Measurements from ENCODE around the gene NPHP4.

The NPHP4 gene

DNA sequence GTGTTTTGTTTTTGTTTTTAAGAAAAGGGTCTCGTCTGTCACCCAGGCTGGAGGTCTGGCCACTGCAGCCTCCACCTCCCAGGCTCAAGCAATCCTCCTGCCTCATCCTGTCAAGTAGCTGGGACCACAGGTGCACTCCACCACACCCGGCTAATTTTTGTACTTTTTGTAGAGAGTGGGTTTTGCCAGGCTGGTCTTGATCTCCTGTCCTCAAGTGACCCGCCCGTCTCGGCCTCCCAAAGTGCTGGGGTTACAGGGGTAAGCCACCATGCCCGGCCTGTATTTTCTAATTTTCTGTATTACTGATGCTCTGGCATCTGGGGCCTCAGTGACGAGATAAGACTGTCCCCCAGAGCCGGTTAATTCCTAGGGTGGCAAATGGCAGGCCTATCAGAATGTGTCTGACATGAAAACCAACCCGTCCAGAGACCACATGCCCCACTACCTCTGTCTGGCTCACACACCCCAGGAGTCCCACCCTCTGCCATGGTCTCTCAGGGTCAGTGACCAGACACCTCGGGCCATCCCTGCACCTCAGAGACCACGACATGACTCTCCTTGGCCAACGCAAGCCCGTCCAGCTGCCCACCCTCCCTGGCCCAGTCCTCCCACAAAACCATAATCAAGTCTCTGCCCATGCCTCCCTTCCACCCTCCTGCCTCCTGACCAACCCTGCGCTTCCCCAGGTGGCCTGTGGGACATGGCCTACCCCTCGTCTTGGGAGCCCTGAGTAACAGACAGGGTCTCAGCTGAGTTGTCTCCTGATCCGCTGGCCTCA is 12.5 kb downstream of the NPHP4 start:
- TF ChIP-seq, protein P1, sequence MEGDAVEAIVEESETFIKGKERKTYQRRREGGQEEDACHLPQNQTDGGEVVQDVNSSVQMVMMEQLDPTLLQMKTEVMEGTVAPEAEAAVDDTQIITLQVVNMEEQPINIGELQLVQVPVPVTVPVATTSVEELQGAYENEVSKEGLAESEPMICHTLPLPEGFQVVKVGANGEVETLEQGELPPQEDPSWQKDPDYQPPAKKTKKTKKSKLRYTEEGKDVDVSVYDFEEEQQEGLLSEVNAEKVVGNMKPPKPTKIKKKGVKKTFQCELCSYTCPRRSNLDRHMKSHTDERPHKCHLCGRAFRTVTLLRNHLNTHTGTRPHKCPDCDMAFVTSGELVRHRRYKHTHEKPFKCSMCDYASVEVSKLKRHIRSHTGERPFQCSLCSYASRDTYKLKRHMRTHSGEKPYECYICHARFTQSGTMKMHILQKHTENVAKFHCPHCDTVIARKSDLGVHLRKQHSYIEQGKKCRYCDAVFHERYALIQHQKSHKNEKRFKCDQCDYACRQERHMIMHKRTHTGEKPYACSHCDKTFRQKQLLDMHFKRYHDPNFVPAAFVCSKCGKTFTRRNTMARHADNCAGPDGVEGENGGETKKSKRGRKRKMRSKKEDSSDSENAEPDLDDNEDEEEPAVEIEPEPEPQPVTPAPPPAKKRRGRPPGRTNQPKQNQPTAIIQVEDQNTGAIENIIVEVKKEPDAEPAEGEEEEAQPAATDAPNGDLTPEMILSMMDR (IDR thresholded peaks at IDR 0.05; ENCODE audit: insufficient read depth, missing control alignments) = no peak
- FAIRE-seq = no peak
- DNase-seq (ENCODE audit: insufficient read length, low spot score) = no peak

DNA sequence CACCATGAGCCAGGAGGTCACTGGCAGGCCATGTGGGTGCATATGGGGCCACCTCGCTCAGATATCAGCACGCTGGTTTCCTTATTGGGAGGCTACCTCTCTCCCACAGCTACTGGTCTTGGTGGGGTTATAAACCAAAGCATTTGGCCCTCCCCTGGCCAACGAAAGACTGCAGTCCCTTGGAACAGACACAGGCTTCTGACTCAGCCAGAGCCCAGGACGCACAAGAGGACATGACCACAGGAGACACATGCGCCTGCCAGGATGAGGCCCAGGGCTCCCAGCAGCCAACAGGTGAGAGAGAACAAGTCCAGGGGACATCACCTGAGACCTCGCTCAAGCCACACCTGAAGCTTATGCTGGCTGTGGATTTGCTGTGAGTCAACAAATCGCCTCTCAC is 13.8 kb downstream of the NPHP4 start:
- no peak for DNase-seq (ENCODE audit: insufficient read length, low spot score)
- FAIRE-seq = no peak
- TF ChIP-seq, protein P1 (IDR thresholded peaks at IDR 0.05; ENCODE audit: insufficient read depth, missing control alignments) = no peak

DNA sequence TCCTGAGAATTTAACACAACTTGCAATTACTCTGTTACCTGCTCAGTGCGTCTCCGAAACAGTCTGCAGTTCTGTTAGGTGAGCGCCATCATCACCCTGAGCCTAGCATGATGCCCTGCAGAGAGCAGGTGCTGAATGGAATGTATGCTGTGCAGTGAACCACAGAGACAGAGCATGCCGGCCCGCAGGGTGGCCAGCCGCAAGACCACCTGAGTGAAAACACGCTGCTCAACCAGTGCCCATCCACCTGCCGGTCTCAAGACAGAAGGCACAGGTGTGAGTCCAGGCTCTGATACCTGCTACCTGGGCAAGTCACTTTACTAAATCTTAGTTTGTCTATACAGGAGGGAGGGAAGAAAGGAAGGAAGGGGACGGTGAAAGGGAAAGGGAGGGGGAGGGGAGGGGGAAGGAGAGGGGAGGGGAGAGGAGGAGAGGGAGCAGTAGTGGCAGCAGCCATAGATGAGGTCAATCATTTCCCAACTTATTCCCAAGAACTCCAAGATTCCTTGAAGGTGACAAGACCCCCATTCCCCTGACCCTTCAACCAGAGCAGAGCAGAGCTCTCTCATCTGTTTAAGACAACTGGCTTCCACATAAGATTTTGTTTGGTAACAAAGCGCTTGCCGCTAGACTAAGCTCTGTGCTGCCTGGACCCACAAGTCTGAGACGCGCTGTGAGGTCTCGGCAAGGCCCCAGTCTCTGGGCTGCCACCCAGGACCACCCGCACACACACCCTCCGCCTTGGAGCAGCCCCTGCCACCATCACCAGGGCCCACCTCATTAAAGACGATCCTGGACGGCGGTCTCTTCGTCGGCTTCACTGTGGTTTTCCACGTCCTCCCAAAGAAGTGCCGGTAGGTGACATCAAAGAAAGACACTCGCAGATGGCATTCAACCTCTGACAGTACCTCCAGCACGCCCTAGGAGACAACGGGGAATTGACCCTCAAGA is 14.5 kb downstream of the NPHP4 start:
- TF ChIP-seq, protein P1 (IDR thresholded peaks at IDR 0.05; ENCODE audit: insufficient read depth, missing control alignments) = no peak
- DNase-seq (ENCODE audit: insufficient read length, low spot score) = no peak
- FAIRE-seq = no peak

DNA sequence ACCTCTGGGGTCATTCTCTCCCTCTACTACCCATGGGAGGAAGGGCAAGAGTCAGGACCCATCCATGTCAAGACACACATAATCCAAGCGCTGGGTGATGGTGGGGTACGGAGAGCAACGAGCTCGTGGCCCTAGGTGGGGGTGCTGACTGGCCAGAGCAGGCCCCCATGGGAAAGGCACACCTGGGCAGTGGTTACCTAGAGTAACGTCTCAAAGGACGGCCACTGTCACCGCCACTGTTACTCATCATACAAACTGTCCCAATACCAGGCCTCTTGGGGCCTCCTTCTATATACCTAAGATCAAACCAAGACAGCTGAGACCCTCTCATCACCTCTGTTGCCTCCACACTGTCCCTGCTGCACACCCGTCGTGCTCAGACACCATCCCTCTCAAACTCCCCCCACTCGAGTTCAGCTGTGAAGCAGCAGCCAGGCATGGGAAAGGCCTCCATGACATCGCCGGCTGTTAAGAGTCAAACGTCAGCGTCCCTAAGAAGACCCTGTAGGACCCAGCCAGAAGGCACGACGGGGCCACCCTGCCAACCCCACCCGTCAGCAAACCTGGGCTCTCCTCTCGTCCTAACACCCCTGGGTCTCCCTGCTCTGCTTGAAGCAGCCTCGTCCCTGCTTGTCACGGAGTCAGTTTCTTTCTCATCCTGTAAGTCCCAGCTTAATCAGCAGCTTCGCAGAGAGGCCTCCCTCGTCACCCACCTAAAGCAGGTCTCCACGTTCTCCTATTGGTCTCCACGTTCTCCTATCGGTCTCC is 15.3 kb downstream of the NPHP4 start:
- FAIRE-seq (no peak), DNase-seq (ENCODE audit: insufficient read length, low spot score) (no peak)
- TF ChIP-seq, protein P1 (IDR thresholded peaks at IDR 0.05; ENCODE audit: insufficient read depth, missing control alignments) = no peak

DNA sequence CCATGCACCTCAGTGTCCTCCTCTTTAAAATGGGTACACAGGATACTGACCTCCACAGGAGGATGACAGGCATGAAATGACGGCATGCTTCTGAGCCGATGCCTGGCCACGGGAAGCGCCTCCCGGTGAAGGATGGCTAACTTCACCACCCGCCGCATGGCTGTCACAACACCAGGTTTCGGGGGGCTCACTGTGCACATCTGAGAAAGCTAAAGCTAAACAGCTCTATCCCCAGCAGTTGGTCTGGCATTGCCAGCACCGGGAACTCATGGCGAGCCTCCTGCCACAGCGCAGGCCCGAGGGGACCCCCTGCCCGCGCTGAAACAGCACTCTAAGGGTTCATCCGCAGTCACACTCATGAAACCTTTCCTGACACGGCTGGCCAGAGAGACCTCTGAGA is 16.0 kb downstream of the NPHP4 start:
- TF ChIP-seq, protein P1 (IDR thresholded peaks at IDR 0.05; ENCODE audit: insufficient read depth, missing control alignments) = no peak
- FAIRE-seq = no peak
- no peak for DNase-seq (ENCODE audit: insufficient read length, low spot score)

DNA sequence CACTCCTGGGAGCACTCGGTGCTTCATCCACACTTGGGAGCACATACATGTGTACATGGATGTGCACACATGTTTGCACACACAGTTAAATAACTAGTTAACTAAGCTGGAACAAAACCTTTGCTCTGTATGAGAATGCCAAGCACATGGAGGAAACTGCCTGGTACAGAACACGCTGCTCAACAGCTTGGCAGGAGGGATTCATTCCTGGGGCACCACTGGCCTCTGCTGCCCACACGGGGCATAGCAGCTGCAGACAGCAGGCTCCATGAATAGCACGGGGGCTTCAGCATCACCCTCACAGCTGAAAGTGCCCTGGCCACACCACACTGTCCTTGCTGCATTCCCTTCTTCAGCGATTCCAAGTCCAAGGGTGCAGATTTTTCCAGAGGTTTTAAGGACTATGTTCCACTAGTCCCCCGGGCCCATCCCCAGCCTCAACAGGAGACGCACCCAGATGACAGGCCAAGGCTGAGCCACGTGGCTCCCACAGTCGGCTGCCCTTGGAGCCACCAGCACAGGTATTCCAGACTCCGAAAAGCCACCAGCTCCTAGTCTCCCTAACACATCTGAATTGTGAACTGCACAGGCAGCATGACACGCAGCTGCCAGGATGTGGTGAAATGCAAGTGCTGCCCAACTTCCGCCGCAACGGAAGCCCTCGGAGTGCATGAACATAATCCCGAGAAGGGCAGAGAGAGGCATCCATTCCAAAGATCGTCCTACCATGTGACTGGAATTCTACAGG is 16.9 kb downstream of the NPHP4 start:
- TF ChIP-seq, protein P1 (IDR thresholded peaks at IDR 0.05; ENCODE audit: insufficient read depth, missing control alignments) = peak; percentile 75
- FAIRE-seq = no peak
- DNase-seq (ENCODE audit: insufficient read length, low spot score) = no peak

Measured in D721Med (cell line).